ENCODE results near the gene ICAM5. TPM values are rescaled to one million over a fixed set of nuclear protein-coding genes. Genes with fewer than 3 reads are reported as not detected.

ICAM5 gene
- total RNA-seq, 1 experiment from 2014 or later: 8.0 TPM

- TF ChIP-seq, protein P1, sequence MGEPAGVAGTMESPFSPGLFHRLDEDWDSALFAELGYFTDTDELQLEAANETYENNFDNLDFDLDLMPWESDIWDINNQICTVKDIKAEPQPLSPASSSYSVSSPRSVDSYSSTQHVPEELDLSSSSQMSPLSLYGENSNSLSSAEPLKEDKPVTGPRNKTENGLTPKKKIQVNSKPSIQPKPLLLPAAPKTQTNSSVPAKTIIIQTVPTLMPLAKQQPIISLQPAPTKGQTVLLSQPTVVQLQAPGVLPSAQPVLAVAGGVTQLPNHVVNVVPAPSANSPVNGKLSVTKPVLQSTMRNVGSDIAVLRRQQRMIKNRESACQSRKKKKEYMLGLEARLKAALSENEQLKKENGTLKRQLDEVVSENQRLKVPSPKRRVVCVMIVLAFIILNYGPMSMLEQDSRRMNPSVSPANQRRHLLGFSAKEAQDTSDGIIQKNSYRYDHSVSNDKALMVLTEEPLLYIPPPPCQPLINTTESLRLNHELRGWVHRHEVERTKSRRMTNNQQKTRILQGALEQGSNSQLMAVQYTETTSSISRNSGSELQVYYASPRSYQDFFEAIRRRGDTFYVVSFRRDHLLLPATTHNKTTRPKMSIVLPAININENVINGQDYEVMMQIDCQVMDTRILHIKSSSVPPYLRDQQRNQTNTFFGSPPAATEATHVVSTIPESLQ (CRISPR knock-in tag; IDR thresholded peaks at IDR 0.05): no peak
- TF ChIP-seq NFE2L1 (CRISPR knock-in tag; IDR thresholded peaks at IDR 0.05) (no peak), SP1 (CRISPR knock-in tag; conservative IDR thresholded peaks at IDR 0.05) (no peak), USF1 (CRISPR knock-in tag; IDR thresholded peaks at IDR 0.05) (no peak), ZNF425 (CRISPR knock-in tag; conservative IDR thresholded peaks at IDR 0.05) (no peak), GTF2I (CRISPR knock-in tag; conservative IDR thresholded peaks at IDR 0.05) (no peak), NR2C2 (CRISPR knock-in tag; IDR thresholded peaks at IDR 0.05) (no peak)
- TF ChIP-seq, protein P2, sequence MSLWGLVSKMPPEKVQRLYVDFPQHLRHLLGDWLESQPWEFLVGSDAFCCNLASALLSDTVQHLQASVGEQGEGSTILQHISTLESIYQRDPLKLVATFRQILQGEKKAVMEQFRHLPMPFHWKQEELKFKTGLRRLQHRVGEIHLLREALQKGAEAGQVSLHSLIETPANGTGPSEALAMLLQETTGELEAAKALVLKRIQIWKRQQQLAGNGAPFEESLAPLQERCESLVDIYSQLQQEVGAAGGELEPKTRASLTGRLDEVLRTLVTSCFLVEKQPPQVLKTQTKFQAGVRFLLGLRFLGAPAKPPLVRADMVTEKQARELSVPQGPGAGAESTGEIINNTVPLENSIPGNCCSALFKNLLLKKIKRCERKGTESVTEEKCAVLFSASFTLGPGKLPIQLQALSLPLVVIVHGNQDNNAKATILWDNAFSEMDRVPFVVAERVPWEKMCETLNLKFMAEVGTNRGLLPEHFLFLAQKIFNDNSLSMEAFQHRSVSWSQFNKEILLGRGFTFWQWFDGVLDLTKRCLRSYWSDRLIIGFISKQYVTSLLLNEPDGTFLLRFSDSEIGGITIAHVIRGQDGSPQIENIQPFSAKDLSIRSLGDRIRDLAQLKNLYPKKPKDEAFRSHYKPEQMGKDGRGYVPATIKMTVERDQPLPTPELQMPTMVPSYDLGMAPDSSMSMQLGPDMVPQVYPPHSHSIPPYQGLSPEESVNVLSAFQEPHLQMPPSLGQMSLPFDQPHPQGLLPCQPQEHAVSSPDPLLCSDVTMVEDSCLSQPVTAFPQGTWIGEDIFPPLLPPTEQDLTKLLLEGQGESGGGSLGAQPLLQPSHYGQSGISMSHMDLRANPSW (CRISPR knock-in tag; conservative IDR thresholded peaks at IDR 0.05; ENCODE audit: low read depth): no peak
- TF ChIP-seq, protein P3, sequence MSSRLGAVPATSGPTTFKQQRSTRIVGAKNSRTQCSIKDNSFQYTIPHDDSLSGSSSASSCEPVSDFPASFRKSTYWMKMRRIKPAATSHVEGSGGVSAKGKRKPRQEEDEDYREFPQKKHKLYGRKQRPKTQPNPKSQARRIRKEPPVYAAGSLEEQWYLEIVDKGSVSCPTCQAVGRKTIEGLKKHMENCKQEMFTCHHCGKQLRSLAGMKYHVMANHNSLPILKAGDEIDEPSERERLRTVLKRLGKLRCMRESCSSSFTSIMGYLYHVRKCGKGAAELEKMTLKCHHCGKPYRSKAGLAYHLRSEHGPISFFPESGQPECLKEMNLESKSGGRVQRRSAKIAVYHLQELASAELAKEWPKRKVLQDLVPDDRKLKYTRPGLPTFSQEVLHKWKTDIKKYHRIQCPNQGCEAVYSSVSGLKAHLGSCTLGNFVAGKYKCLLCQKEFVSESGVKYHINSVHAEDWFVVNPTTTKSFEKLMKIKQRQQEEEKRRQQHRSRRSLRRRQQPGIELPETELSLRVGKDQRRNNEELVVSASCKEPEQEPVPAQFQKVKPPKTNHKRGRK (CRISPR knock-in tag; IDR thresholded peaks at IDR 0.05; ENCODE audit: borderline replicate concordance): no peak
- no peaks in the 10 kb centered on the region for H3K9me3 Mint-ChIP-seq
- DNase-seq (ENCODE audit: low spot score) (no peak), ATAC-seq (no peak)
- no peak overlapping the region for H3K4me3 Mint-ChIP-seq
- peaks cover 35% of the 10 kb centered on the region for H3K27me3 Mint-ChIP-seq (ENCODE audit: low read depth)
- H3K4me1 Mint-ChIP-seq: peaks cover 17% of the 10 kb centered on the region
- H3K27ac Mint-ChIP-seq: no peak overlapping the region
- ChIA-PET CTCF (interaction anchor here (1.0 to 1.1 kb wide), 2 partner anchors 14 to 25 kb away, joined by 3 to 4 read pairs; partner anchors contain the start of gene ICAM1), POLR2A (no interaction called here)
- H3K36me3 Mint-ChIP-seq: no peaks in the 10 kb centered on the region; the same call in 1 of the 2 replicates
Measured at GRCh38 chr19:10284065-10284959, 5.4 kb upstream of the ICAM5 start.

DNA sequence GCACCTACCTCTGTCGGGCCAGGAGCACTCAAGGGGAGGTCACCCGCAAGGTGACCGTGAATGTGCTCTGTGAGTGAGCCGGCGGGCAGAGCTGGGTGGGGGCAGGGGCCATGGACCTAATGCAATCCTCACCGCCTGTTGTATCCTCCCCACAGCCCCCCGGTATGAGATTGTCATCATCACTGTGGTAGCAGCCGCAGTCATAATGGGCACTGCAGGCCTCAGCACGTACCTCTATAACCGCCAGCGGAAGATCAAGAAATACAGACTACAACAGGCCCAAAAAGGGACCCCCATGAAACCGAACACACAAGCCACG is 4.8 kb upstream of the ICAM5 start:
- ATAC-seq: no peak
- no peaks in the 10 kb centered on the region; the same call in 1 of the 2 replicates for H3K36me3 Mint-ChIP-seq
- CTCF ChIA-PET: interaction anchor here (1.0 to 1.1 kb wide), 2 partner anchors 14 to 26 kb away, joined by 3 to 4 read pairs; partner anchors contain the start of gene ICAM1
- TF ChIP-seq ZNF317 (CRISPR knock-in tag; IDR thresholded peaks at IDR 0.05; ENCODE audit: borderline replicate concordance, low read depth) (no peak), NFATC4 (CRISPR knock-in tag; IDR thresholded peaks at IDR 0.05) (no peak), NR3C1 (CRISPR knock-in tag; conservative IDR thresholded peaks at IDR 0.05; ENCODE audit: low read depth) (no peak), MYBL2 (CRISPR knock-in tag; IDR thresholded peaks at IDR 0.05) (no peak), GRHL2 (CRISPR knock-in tag; IDR thresholded peaks at IDR 0.05; ENCODE audit: insufficient replicate concordance, severe bottlenecking) (no peak), ZNF281 (CRISPR knock-in tag; IDR thresholded peaks at IDR 0.05) (no peak), ELF4 (CRISPR knock-in tag; IDR thresholded peaks at IDR 0.05; ENCODE audit: low read depth) (no peak)
- TF ChIP-seq, protein P4, sequence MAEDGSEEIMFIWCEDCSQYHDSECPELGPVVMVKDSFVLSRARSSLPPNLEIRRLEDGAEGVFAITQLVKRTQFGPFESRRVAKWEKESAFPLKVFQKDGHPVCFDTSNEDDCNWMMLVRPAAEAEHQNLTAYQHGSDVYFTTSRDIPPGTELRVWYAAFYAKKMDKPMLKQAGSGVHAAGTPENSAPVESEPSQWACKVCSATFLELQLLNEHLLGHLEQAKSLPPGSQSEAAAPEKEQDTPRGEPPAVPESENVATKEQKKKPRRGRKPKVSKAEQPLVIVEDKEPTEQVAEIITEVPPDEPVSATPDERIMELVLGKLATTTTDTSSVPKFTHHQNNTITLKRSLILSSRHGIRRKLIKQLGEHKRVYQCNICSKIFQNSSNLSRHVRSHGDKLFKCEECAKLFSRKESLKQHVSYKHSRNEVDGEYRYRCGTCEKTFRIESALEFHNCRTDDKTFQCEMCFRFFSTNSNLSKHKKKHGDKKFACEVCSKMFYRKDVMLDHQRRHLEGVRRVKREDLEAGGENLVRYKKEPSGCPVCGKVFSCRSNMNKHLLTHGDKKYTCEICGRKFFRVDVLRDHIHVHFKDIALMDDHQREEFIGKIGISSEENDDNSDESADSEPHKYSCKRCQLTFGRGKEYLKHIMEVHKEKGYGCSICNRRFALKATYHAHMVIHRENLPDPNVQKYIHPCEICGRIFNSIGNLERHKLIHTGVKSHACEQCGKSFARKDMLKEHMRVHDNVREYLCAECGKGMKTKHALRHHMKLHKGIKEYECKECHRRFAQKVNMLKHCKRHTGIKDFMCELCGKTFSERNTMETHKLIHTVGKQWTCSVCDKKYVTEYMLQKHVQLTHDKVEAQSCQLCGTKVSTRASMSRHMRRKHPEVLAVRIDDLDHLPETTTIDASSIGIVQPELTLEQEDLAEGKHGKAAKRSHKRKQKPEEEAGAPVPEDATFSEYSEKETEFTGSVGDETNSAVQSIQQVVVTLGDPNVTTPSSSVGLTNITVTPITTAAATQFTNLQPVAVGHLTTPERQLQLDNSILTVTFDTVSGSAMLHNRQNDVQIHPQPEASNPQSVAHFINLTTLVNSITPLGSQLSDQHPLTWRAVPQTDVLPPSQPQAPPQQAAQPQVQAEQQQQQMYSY (CRISPR knock-in tag; IDR thresholded peaks at IDR 0.05): no peak

More for the DNA sequence above, 4.8 kb upstream of the ICAM5 start:
- DNase-seq (ENCODE audit: low spot score): no peak
- peaks cover 17% of the 10 kb centered on the region for H3K4me1 Mint-ChIP-seq
- no peak overlapping the region for H3K4me3 Mint-ChIP-seq
- no peaks in the 10 kb centered on the region for H3K9me3 Mint-ChIP-seq
- POLR2A ChIA-PET: no interaction called here
- H3K27ac Mint-ChIP-seq: no peak overlapping the region
- H3K27me3 Mint-ChIP-seq (ENCODE audit: low read depth): peaks cover 42% of the 10 kb centered on the region

Measured in WTC11 (cell line).